OCI-LY1 (cell line): ENCODE results near the gene PHF10.

Source experiments
- CTCF ChIP-seq: fragments of 200-600 bp; sonication (generic), shearing (Covaris generic); IDR thresholded peaks from 2 replicates; pipeline ENCODE4 v1.5.1; 2017; ENCODE audit warnings: mild to moderate bottlenecking, antibody characterized with exemption, low read length, moderate library complexity, mixed read lengths
- EZH2 ChIP-seq: fragments of 200-600 bp; sonication (generic), shearing (Covaris generic); IDR thresholded peaks from 2 replicates; pipeline ENCODE4 v1.8.0; 2017; ENCODE audit warnings: borderline replicate concordance, mixed run types, mild to moderate bottlenecking, antibody characterized with exemption, low read length, moderate library complexity, mixed read lengths

- no peak for TF ChIP-seq CTCF
- no peak for TF ChIP-seq EZH2
Measured at GRCh38 chr6:169660751-169661390, 63.4 kb downstream of the PHF10 start.
